GM12878 (cell line): ENCODE data around the gene MYO1D.

ENCODE experiments used
- EGR1 ChIP-seq, 2 experiments: IDR thresholded peaks; 1 replicate in 1 of 2; 2 replicates in 1 of 2; pipeline ENCODE4 v1.6.1; 2011 to 2012; ENCODE audit warnings: low read depth in 2 of 2, low read length in 2 of 2, borderline replicate concordance in 1 of 2, mild to moderate bottlenecking in 1 of 2, moderate library complexity in 1 of 2
- EZH2 ChIP-seq: IDR thresholded peaks from 2 replicates; pipeline ENCODE4 v1.6.1; 2012; ENCODE audit warnings: low read depth, mild to moderate bottlenecking, control low read depth, inconsistent platforms, low read length, borderline replicate concordance; ENCODE audit not compliant: control insufficient read depth
- SMAD1 ChIP-seq: fragments of 450-650 bp; IDR thresholded peaks from 2 replicates; pipeline ENCODE4 v1.6.1; 2018; ENCODE audit warnings: mild to moderate bottlenecking, low read depth; ENCODE audit not compliant: partially characterized antibody
- TF ChIP-seq, protein P1 (sequence below): IDR thresholded peaks from 2 replicates; pipeline ENCODE4 v1.6.1; 2011; ENCODE audit warnings: low read depth, mild to moderate bottlenecking, low read length, moderate library complexity, borderline replicate concordance; ENCODE audit errors: extremely low read depth
- TF ChIP-seq, protein P2 (sequence below), 3 experiments: IDR thresholded peaks in 2 of 3; conservative IDR thresholded peaks in 1 of 3; 2 replicates each; pipeline ENCODE4 v1.5.1; 2011; ENCODE audit warnings: low read depth in 3 of 3, low read length in 3 of 3, mild to moderate bottlenecking in 3 of 3, control low read depth in 2 of 3, moderate library complexity in 2 of 3, inconsistent platforms in 1 of 3, mixed read lengths in 1 of 3; ENCODE audit not compliant: control insufficient read depth in 2 of 3, insufficient read depth in 1 of 3; ENCODE audit errors: extremely low read depth in 1 of 3

DNA sequence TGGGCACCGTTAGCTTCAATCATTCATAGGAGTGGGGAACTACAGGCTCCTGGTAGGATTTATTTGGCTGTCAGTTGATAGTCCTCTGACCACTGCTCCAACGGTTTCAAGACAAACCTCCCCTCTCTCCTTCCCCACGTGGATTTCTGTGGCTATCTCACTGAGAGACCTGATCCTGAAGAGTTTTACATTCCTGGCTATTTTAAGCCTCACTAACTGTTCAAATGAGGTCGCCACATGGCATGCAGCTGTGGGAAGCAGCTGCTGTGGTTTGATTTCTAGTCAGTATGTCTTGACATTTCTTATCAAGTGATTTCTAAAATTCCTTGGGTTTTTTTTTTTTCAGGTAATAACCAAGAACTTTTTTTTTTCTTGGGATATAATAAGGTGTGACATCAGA, 351.8 kb downstream of the MYO1D start:
- no peak for TF ChIP-seq EGR1 (IDR thresholded peaks at IDR 0.05; ENCODE audit: borderline replicate concordance in 1 of 2, low read depth in 2 of 2, low read length in 2 of 2)
- TF ChIP-seq, protein P1, sequence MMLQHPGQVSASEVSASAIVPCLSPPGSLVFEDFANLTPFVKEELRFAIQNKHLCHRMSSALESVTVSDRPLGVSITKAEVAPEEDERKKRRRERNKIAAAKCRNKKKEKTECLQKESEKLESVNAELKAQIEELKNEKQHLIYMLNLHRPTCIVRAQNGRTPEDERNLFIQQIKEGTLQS = no peak
- TF ChIP-seq, protein P2, sequence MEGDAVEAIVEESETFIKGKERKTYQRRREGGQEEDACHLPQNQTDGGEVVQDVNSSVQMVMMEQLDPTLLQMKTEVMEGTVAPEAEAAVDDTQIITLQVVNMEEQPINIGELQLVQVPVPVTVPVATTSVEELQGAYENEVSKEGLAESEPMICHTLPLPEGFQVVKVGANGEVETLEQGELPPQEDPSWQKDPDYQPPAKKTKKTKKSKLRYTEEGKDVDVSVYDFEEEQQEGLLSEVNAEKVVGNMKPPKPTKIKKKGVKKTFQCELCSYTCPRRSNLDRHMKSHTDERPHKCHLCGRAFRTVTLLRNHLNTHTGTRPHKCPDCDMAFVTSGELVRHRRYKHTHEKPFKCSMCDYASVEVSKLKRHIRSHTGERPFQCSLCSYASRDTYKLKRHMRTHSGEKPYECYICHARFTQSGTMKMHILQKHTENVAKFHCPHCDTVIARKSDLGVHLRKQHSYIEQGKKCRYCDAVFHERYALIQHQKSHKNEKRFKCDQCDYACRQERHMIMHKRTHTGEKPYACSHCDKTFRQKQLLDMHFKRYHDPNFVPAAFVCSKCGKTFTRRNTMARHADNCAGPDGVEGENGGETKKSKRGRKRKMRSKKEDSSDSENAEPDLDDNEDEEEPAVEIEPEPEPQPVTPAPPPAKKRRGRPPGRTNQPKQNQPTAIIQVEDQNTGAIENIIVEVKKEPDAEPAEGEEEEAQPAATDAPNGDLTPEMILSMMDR (IDR thresholded peaks at IDR 0.05 in 2 of 3, conservative IDR thresholded peaks at IDR 0.05 in 1 of 3; ENCODE audit: control insufficient read depth in 2 of 3, extremely low read depth in 1 of 3, insufficient read depth in 1 of 3, low read depth in 3 of 3, low read length in 3 of 3) = no peak
- no peak for TF ChIP-seq EZH2
- no peak for TF ChIP-seq SMAD1
